Endodermal cell (in vitro differentiated cells): ENCODE measurements around the gene U2AF2. TPM values are rescaled to one million over a fixed set of nuclear protein-coding genes. Genes with fewer than 3 reads are reported as not detected.

ENCODE experiments used
- DNase-seq: peaks from one replicate; pipeline ENCODE4 v3.0.0-alpha.2; 2017
- H3K27ac ChIP-seq: 2 replicates; pipeline ENCODE4 v1.5.1; 2013; ENCODE audit warnings: mild to moderate bottlenecking, low read depth, low read length, moderate library complexity
- H3K27me3 ChIP-seq: 2 replicates; pipeline ENCODE4 v1.6.1; 2013; ENCODE audit warnings: mild to moderate bottlenecking, low read length, moderate library complexity; ENCODE audit not compliant: insufficient read depth, control insufficient read depth, poor library complexity, severe bottlenecking
- H3K36me3 ChIP-seq: 2 replicates; pipeline ENCODE4 v1.7.0; 2013; ENCODE audit warnings: mild to moderate bottlenecking, low read length, moderate library complexity; ENCODE audit not compliant: control insufficient read depth, insufficient read depth
- H3K4me1 ChIP-seq: one replicate; pipeline ENCODE4 v1.7.0; 2013; ENCODE audit warnings: low read length; ENCODE audit not compliant: control insufficient read depth, insufficient read depth
- H3K4me3 ChIP-seq: 2 replicates; pipeline ENCODE4 v1.5.1; 2013; ENCODE audit warnings: mild to moderate bottlenecking, low read length, moderate library complexity
- H3K9ac ChIP-seq: 2 replicates; pipeline ENCODE4 v1.6.1; 2013; ENCODE audit warnings: mild to moderate bottlenecking, low read length, moderate library complexity; ENCODE audit not compliant: poor library complexity, severe bottlenecking; ENCODE audit errors: extremely low read depth
- H3K9me3 ChIP-seq: 2 replicates; pipeline ENCODE4 v1.6.1; 2013; ENCODE audit warnings: mild to moderate bottlenecking, low read length, moderate library complexity; ENCODE audit not compliant: control insufficient read depth
- H3K27ac Mint-ChIP-seq: 2 replicates; pipeline ENCODE4 v1.8.0; 2020; ENCODE audit warnings: mixed read lengths
- H3K27me3 Mint-ChIP-seq: 2 replicates; pipeline ENCODE4 v1.8.0; 2021; ENCODE audit warnings: mild to moderate bottlenecking, mixed read lengths; ENCODE audit not compliant: insufficient read depth
- H3K36me3 Mint-ChIP-seq: 2 replicates; pipeline ENCODE4 v1.8.0; 2020; ENCODE audit warnings: low read depth, mixed read lengths
- H3K4me1 Mint-ChIP-seq: 2 replicates; pipeline ENCODE4 v1.8.0; 2020; ENCODE audit warnings: mixed read lengths
- H3K4me3 Mint-ChIP-seq: 2 replicates; pipeline ENCODE4 v1.8.0; 2020; ENCODE audit warnings: mild to moderate bottlenecking, moderate library complexity, mixed read lengths
- H3K9me3 Mint-ChIP-seq: 2 replicates; pipeline ENCODE4 v1.8.0; 2020; ENCODE audit warnings: mild to moderate bottlenecking, mixed read lengths
- WGBS, 2 experiments: methylation state at CpG; one replicate each; pipeline versions ENCODE4 v1.1.5 to v1.1.7; 2013; ENCODE audit warnings: missing lambda C conversion rate in 2 of 2, mixed read lengths in 1 of 2; ENCODE audit not compliant: insufficient coverage in 1 of 2, insufficient read length in 1 of 2; 5-methylcytosine and 5-hydroxymethylcytosine counted together
- total RNA-seq, 2 donors: library from RNA; stranded (reverse); fragmentation: NEBNext Ultra II Directional in 1 of 2; extraction: Animal tissue kit (Norgen Biotek cat#: 25700) in 1 of 2; gene quantifications; 2 replicates in 1 of 2; 3 replicates in 1 of 2; pipeline ENCODE4 v1.2.1, GENCODE V29; 2021
- TF ChIP-seq, protein P1 (sequence below): fragments of 200-600 bp; sonication (generic); conservative IDR thresholded peaks from 2 replicates; pipeline ENCODE4 v1.5.0; 2021; ENCODE audit warnings: antibody characterized with exemption, mild to moderate bottlenecking

U2AF2 gene
- total RNA-seq, 2 donors from 2014 or later: 264 to 293 TPM

DNA sequence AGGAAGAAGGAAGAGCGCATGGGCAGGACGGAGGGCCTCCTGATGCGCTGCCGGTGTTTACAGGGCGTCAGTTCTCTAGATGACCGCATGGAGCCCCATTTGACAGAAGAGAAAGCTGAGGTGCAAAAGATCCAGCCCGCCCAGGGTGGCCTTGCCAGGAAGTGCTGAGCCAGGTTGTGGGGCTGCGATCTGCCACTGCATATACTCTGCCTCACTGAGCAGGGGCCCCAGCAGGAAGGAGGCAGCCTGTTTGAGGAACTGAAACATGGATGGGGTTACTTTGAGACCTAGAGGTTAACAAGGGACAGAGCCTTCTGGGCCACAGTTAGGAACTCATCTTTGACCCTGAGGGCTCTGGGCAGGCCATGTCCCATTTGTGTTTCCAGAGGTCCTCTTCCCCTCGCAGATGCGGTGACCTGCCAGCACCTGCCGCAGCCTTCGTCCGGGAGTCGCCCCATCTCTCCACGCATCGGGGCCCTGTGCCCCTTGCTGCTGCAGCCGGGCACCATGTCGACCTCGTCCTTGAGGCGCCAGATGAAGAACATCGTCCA lies 23.4 kb downstream of the U2AF2 start:
- peaks cover 28% of the 10 kb centered on the region for H3K4me1 Mint-ChIP-seq
- Histone ChIP-seq H3K27ac (no peak overlapping the region), H3K9me3 (no peaks in the 10 kb centered on the region), H3K4me1 (peaks cover 3% of the 10 kb centered on the region), H3K27me3 (no peaks in the 10 kb centered on the region), H3K36me3 (peaks cover 43% of the 10 kb centered on the region), H3K9ac (peak overlapping the region; percentile 4), H3K4me3 (peak overlapping the region; percentile 88)
- no peaks in the 10 kb centered on the region for H3K27me3 Mint-ChIP-seq
- no peaks in the 10 kb centered on the region for H3K9me3 Mint-ChIP-seq
- DNase-seq: no peak
- H3K36me3 Mint-ChIP-seq: peaks cover 45% of the 10 kb centered on the region
- no peak overlapping the region for H3K4me3 Mint-ChIP-seq
- peak overlapping the region; percentile 77 for H3K27ac Mint-ChIP-seq
- TF ChIP-seq, protein P1, sequence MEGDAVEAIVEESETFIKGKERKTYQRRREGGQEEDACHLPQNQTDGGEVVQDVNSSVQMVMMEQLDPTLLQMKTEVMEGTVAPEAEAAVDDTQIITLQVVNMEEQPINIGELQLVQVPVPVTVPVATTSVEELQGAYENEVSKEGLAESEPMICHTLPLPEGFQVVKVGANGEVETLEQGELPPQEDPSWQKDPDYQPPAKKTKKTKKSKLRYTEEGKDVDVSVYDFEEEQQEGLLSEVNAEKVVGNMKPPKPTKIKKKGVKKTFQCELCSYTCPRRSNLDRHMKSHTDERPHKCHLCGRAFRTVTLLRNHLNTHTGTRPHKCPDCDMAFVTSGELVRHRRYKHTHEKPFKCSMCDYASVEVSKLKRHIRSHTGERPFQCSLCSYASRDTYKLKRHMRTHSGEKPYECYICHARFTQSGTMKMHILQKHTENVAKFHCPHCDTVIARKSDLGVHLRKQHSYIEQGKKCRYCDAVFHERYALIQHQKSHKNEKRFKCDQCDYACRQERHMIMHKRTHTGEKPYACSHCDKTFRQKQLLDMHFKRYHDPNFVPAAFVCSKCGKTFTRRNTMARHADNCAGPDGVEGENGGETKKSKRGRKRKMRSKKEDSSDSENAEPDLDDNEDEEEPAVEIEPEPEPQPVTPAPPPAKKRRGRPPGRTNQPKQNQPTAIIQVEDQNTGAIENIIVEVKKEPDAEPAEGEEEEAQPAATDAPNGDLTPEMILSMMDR: no peak
- 96% methylated on average over 15 to 21 of the region's 21 CpGs for WGBS, 2 experiments

DNA sequence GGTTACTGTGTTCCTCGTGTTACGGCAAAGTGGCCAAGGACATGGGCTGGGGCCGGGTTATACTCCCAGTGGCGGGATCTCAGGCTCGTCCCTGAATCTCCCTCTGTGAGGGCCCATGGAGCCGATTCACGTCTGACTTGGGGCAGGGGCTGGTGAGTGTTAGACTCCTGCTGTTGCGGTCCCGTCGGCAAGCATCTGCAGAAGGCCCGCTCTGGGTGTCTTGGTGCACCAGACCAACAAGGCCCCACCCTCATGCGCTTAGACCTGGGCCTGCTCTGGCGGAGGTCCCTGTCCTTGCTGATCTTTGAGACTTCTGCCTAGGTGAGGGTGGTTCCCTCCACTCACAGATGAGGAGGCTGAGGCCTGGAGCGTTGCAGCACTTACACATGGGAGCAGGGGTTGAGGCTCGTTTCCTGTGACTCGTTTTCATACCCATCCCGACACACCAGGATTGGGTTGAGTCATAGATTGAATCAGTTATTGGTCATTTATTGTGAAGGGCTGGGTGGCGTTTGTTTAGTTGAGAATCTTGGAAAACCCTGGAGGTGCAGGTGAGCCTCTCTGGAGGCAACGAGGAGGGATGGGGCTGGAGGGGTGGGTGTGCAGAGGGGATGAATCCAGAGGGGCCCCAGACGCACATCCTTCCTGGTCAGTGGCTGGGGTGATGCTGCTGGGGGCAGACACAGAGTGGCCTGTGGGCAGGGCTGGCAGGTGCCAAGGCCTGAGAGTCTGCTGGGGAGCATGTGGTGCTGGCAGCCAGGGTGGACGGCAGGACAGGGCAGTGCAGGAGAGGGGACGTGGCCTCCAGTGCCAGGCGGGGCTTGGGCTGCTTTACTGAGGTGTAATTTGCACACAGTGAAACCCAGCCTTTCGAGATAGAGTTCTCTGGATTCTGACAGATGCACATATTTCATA lies 24.8 kb downstream of the U2AF2 start:
- Histone ChIP-seq H3K36me3 (peaks cover 40% of the 10 kb centered on the region), H3K27me3 (no peaks in the 10 kb centered on the region), H3K4me1 (peaks cover 15% of the 10 kb centered on the region), H3K9me3 (no peaks in the 10 kb centered on the region), H3K27ac (no peak overlapping the region), H3K4me3 (no peak overlapping the region), H3K9ac (no peak overlapping the region)
- no peaks in the 10 kb centered on the region for H3K9me3 Mint-ChIP-seq
- TF ChIP-seq, protein P1: no peak
- 94 to 96% methylated on average over 10 to 24 of the region's 24 CpGs for WGBS, 2 experiments
- H3K4me3 Mint-ChIP-seq: no peak overlapping the region
- H3K27me3 Mint-ChIP-seq: no peaks in the 10 kb centered on the region
- peaks cover 43% of the 10 kb centered on the region for H3K36me3 Mint-ChIP-seq
- DNase-seq: no peak
- H3K4me1 Mint-ChIP-seq: peaks cover 29% of the 10 kb centered on the region
- H3K27ac Mint-ChIP-seq: no peak overlapping the region

DNA sequence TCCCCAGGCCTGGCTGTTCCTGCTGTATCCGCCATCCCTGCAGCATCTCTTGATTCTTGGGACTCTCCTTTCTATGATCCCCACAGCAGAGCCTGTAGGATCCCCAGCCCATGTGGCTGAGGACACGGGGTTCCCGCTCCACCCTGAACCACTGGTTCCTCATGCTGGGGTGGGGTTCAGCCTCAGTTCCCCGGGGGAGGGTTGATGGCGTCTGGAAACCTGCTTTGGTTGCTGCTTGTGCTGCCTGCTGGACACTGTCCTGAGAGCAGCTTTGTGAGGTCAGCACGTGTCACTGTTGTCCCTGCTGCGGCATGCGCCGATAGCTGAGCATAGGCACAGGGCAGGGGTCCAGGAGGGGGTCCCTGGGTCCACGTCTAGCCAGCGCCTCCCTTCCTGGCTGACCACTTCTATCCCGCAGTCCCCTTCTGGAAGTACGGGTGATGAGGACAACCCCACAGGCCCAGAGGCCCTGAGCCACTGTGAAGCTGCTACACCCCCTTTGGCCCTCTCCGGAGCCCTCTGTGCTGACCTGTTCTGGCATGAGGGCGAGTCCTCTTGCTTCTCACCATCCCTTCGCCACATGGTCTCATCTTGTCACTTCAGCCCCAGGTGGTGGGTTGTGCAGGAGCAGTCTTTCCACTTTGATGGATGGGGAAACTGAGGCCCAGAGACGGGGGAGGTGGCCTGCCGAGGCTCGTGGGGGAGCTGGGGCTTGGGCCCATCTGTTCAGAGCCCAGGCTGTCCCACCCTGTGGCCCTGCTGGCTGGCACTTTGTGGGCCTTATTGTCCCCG lies 25.7 kb downstream of the U2AF2 start:
- no peak overlapping the region for H3K4me3 ChIP-seq
- no peak for DNase-seq
- Mint-ChIP-seq H3K27ac (no peak overlapping the region), H3K27me3 (no peaks in the 10 kb centered on the region), H3K36me3 (peaks cover 50% of the 10 kb centered on the region), H3K4me3 (no peak overlapping the region), H3K4me1 (peaks cover 31% of the 10 kb centered on the region), H3K9me3 (no peaks in the 10 kb centered on the region)
- no peaks in the 10 kb centered on the region for H3K27me3 ChIP-seq
- TF ChIP-seq, protein P1: no peak
- peaks cover 15% of the 10 kb centered on the region for H3K4me1 ChIP-seq
- H3K36me3 ChIP-seq: peaks cover 47% of the 10 kb centered on the region
- 94% methylated on average over 15 to 20 of the region's 20 CpGs for WGBS, 2 experiments
- no peak overlapping the region for H3K9ac ChIP-seq
- H3K9me3 ChIP-seq: no peaks in the 10 kb centered on the region
- H3K27ac ChIP-seq: no peak overlapping the region
